HG03060 (cell line): ENCODE measurements around the gene FRMD5.

Experiments used
- ATAC-seq: cut with Tn5 transposase; IDR thresholded peaks from one replicate; pipeline ENCODE4 v1.9.1; 2021; ENCODE audit warnings: low read depth, moderate number of reproducible peaks; ENCODE audit not compliant: unreplicated experiment

The FRMD5 gene

DNA sequence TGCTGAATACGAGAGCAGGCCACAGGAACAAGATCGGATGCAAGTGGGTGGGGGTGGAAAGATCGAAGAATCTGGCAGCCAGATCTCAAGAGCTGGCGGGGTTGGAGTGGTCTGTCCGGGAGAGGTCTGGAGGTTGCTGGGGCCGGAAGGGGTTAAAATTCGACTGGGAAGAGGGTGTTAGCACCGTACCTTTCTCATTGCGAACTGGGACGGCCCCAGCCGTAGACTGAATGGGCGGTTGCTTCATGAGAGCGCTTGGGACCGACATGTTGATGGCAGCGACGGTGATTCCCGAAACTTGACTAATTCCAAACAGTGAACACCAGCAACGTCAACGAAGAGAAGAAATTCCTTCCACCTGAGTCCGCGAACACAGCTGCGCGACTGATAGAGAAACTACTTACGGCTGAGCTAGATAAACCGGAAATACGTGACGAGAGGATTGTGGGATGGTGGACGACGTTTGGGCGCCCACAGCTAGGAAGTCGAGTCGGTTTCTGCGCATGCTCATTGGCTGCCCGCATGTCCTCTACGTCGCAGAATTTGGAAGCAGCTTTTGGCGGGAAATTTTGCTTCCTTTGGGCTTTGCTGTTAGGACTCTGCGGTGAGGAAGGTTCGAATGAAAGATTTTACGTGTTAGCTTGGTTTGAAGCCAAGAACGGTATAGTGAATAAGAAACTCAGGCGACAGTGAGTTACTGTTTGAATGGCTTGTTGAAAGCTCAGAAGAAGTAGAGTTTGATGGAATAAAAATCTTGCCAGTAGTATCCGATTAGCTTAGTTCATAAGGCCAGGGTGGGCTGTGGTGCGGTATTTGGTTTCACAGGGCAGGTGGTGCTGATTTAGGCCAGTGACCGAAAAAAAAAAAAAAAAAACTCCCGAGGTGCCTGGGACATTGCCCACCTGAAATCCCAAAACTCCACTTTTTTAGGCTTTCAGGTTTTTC is 370.5 kb downstream of the FRMD5 start, which contains the start of gene MFAP1:
Gene MFAP1, minus strand, starts transcription at position 389 of the 945 bp plus-strand sequence. Its CDS starts 121 bp downstream, at position 268.
- peak; percentile 79 for ATAC-seq

- no peak for ATAC-seq
These were observed 373.6 kb downstream of the FRMD5 start for GRCh38 chr15:43821505-43821904.
